Liver (tissue), 9 donors: Measurements from ENCODE around the gene DUT. TPM values are rescaled to one million over a fixed set of nuclear protein-coding genes. Genes with fewer than 3 reads are reported as not detected.
A peak's percentile ranks its signal among the peaks of the same experiment; 100 is the strongest.

Experiments used
- DNase-seq: peaks from one replicate; pipeline ENCODE4 v3.0.0-alpha.2; 2017; ENCODE audit warnings: low spot score
- H3K27ac ChIP-seq, 2 donors: one replicate each; pipeline ENCODE4 v1.7.0; 2013; ENCODE audit warnings: inconsistent platforms in 2 of 2, low read length in 2 of 2, control low read depth in 1 of 2, low read depth in 1 of 2, mild to moderate bottlenecking in 1 of 2
- H3K27me3 ChIP-seq, 4 donors: one replicate each; pipeline versions ENCODE4 v1.6.1 to v1.7.0; 2013; ENCODE audit warnings: low read length in 3 of 4, inconsistent platforms in 1 of 4, mild to moderate bottlenecking in 1 of 4, moderate library complexity in 1 of 4; ENCODE audit not compliant: control insufficient read depth in 4 of 4, insufficient read depth in 4 of 4
- H3K36me3 ChIP-seq, 4 donors: one replicate each; pipeline versions ENCODE4 v1.6.1 to v1.7.0; 2013; ENCODE audit warnings: low read length in 3 of 4, mild to moderate bottlenecking in 3 of 4, low read depth in 1 of 4, moderate library complexity in 1 of 4; ENCODE audit not compliant: control insufficient read depth in 4 of 4, insufficient read depth in 3 of 4
- H3K4me1 ChIP-seq, 4 donors: one replicate each; pipeline versions ENCODE4 v1.6.1 to v1.7.0; 2013; ENCODE audit warnings: low read length in 3 of 4, mild to moderate bottlenecking in 3 of 4, moderate library complexity in 1 of 4; ENCODE audit not compliant: control insufficient read depth in 4 of 4, insufficient read depth in 4 of 4
- H3K4me3 ChIP-seq, 3 donors: one replicate each; pipeline versions ENCODE4 v1.6.1 to v1.7.0; 2013; ENCODE audit warnings: low read length in 3 of 3, control low read depth in 1 of 3, low read depth in 1 of 3, mild to moderate bottlenecking in 1 of 3
- H3K9ac ChIP-seq, 2 donors: one replicate each; pipeline ENCODE4 v1.7.0; 2013; ENCODE audit warnings: low read length in 2 of 2, mild to moderate bottlenecking in 2 of 2, moderate library complexity in 2 of 2, control low read depth in 1 of 2, low read depth in 1 of 2
- H3K9me3 ChIP-seq, 4 donors: one replicate each; pipeline versions ENCODE4 v1.6.1 to v1.7.0; 2013; ENCODE audit warnings: low read length in 3 of 4; ENCODE audit not compliant: control insufficient read depth in 4 of 4
- EGR1 ChIP-seq, 2 donors: IDR thresholded peaks; 2 replicates each; pipeline ENCODE4 v1.6.1; 2016 to 2018; ENCODE audit warnings: antibody characterized with exemption in 2 of 2, low read depth in 2 of 2
- FOXA1 ChIP-seq: IDR thresholded peaks from 2 replicates; pipeline ENCODE4 v1.6.1; 2016; ENCODE audit warnings: antibody characterized with exemption
- FOXA2 ChIP-seq: IDR thresholded peaks from 2 replicates; pipeline ENCODE4 v1.6.1; 2016; ENCODE audit warnings: antibody characterized with exemption
- GABPA ChIP-seq, 2 donors: IDR thresholded peaks in 1 of 2; conservative IDR thresholded peaks in 1 of 2; 2 replicates each; pipeline ENCODE4 v1.6.1; 2016; ENCODE audit warnings: antibody characterized with exemption in 2 of 2, mild to moderate bottlenecking in 1 of 2, moderate library complexity in 1 of 2
- HNF4A ChIP-seq, 2 donors: conservative IDR thresholded peaks; 2 replicates each; pipeline ENCODE4 v1.6.1; 2016; ENCODE audit warnings: antibody characterized with exemption in 2 of 2, mild to moderate bottlenecking in 2 of 2
- HNF4G ChIP-seq: IDR thresholded peaks from 2 replicates; pipeline ENCODE4 v1.6.1; 2016; ENCODE audit warnings: antibody characterized with exemption
- JUND ChIP-seq, 2 donors: IDR thresholded peaks; 2 replicates each; pipeline ENCODE4 v1.6.1; 2016; ENCODE audit warnings: antibody characterized with exemption in 2 of 2
- NR2F2 ChIP-seq: IDR thresholded peaks from 2 replicates; pipeline ENCODE4 v1.6.1; 2016; ENCODE audit warnings: antibody characterized with exemption
- RAD21 ChIP-seq, 2 donors: IDR thresholded peaks; 2 replicates each; pipeline ENCODE4 v1.6.1; 2016; ENCODE audit warnings: antibody characterized with exemption in 2 of 2, mild to moderate bottlenecking in 2 of 2
- RXRA ChIP-seq, 2 donors: IDR thresholded peaks; 2 replicates each; pipeline ENCODE4 v1.6.1; 2017 to 2018; ENCODE audit warnings: antibody characterized with exemption in 2 of 2, mild to moderate bottlenecking in 1 of 2
- SP1 ChIP-seq: IDR thresholded peaks from 2 replicates; pipeline ENCODE4 v1.6.1; 2018; ENCODE audit warnings: antibody characterized with exemption, mild to moderate bottlenecking
- TAF1 ChIP-seq: conservative IDR thresholded peaks from 2 replicates; pipeline ENCODE4 v1.6.1; 2016; ENCODE audit warnings: antibody characterized with exemption, mild to moderate bottlenecking
- YY1 ChIP-seq: IDR thresholded peaks from 2 replicates; pipeline ENCODE4 v1.6.1; 2016; ENCODE audit warnings: antibody characterized with exemption, mild to moderate bottlenecking
- WGBS: extraction: QIAGEN DNeasy Blood & Tissue Kit; methylation state at CpG from one replicate; pipeline ENCODE4 v1.1.7; 2013; 5-methylcytosine and 5-hydroxymethylcytosine counted together
- polyA plus RNA-seq, 2 donors: library from polyadenylated mRNA; stranded (reverse) in 1 of 2; unstranded in 1 of 2; fragments of 200-250 nt in 1 of 2; fragments of >200 nt in 1 of 2; fragmentation: Nextera tagmentation in 1 of 2; extraction: Ambion mirVana in 1 of 2; gene quantifications; one replicate each; pipeline versions ENCODE4 v1.2.1 to v1.2.3, GENCODE V29; 2013 to 2015
- total RNA-seq, 2 donors: library from RNA; depleted of rRNA; stranded (reverse); fragments of >200 nt; gene quantifications; one replicate each; pipeline ENCODE4 v1.2.3, GENCODE V29; 2014
- TF ChIP-seq, protein P1 (sequence below): IDR thresholded peaks from 2 replicates; pipeline ENCODE4 v1.6.1; 2016; ENCODE audit warnings: antibody characterized with exemption
- TF ChIP-seq, protein P2 (sequence below): fragments of 150-350 bp; IDR thresholded peaks from 2 replicates; pipeline ENCODE4 v1.5.1; 2017; ENCODE audit warnings: improper control_type of control experiment, low read depth, low read length; ENCODE audit not compliant: missing input control
- TF ChIP-seq, protein P3 (sequence below): IDR thresholded peaks from 2 replicates; pipeline ENCODE4 v1.6.1; 2016; ENCODE audit warnings: antibody characterized with exemption
- TF ChIP-seq, protein P4 (sequence below): IDR thresholded peaks from 2 replicates; pipeline ENCODE4 v1.6.1; 2016; ENCODE audit warnings: antibody characterized with exemption
- TF ChIP-seq, protein P5 (sequence below): IDR thresholded peaks from 2 replicates; pipeline ENCODE4 v1.6.1; 2016; ENCODE audit warnings: antibody characterized with exemption, mild to moderate bottlenecking
- donor health status: healthy.
- donor health status: healthy.
- donor health status: healthy.
- donor health status: healthy.
- donor health status: healthy.

DUT gene
- total and polyA plus RNA-seq, 4 donors, result 12.8 to 58.7 (median 35.1) TPM

DNA sequence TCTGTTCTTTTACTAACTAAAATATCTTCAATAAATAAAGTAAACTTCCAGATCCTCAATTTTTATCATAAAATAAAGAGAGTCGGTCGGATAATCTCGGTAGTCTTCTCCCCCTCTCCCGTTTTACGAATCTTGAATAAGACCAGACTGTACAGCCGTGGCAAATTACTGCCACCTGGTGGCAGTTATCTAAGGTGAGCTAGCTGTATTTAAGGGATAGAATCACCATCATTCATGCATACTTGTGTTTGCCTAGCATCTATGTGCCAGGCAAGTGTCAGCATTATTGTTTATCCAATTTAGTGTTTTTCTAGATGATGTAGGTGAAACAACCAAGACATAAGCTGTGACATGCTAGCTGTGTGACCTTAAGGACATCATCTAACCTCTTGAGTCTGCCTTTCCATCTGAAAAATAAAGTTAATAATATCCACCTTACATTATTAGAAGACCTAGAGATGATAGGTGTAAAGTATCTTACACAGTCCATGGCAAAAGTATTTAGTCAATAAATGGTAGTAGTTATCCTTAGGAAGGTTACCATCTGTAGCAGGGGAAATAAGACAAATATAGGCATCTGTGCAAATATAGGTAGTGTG, 21.3 kb downstream of the DUT start:
- H3K36me3 ChIP-seq, result no peaks in the 10 kb centered on the region
- H3K27ac ChIP-seq, result no peak overlapping the region
- no peaks in the 10 kb centered on the region for H3K9me3 ChIP-seq
- H3K4me3 ChIP-seq, result no peak overlapping the region
- DNase-seq, result peak; percentile 48
- TF ChIP-seq, protein P1, sequence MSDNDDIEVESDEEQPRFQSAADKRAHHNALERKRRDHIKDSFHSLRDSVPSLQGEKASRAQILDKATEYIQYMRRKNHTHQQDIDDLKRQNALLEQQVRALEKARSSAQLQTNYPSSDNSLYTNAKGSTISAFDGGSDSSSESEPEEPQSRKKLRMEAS, result no peak
- TF ChIP-seq RAD21 (IDR thresholded peaks at IDR 0.05), result peak; percentile 84 to 88
- TF ChIP-seq, protein P2, sequence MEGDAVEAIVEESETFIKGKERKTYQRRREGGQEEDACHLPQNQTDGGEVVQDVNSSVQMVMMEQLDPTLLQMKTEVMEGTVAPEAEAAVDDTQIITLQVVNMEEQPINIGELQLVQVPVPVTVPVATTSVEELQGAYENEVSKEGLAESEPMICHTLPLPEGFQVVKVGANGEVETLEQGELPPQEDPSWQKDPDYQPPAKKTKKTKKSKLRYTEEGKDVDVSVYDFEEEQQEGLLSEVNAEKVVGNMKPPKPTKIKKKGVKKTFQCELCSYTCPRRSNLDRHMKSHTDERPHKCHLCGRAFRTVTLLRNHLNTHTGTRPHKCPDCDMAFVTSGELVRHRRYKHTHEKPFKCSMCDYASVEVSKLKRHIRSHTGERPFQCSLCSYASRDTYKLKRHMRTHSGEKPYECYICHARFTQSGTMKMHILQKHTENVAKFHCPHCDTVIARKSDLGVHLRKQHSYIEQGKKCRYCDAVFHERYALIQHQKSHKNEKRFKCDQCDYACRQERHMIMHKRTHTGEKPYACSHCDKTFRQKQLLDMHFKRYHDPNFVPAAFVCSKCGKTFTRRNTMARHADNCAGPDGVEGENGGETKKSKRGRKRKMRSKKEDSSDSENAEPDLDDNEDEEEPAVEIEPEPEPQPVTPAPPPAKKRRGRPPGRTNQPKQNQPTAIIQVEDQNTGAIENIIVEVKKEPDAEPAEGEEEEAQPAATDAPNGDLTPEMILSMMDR, result peak; percentile 73
- no peaks in the 10 kb centered on the region for H3K27me3 ChIP-seq
- no peak overlapping the region for H3K9ac ChIP-seq
- WGBS, result 2% methylated on average over 6 of the region's 6 CpGs
- H3K4me1 ChIP-seq, result no peaks in the 10 kb centered on the region

DNA sequence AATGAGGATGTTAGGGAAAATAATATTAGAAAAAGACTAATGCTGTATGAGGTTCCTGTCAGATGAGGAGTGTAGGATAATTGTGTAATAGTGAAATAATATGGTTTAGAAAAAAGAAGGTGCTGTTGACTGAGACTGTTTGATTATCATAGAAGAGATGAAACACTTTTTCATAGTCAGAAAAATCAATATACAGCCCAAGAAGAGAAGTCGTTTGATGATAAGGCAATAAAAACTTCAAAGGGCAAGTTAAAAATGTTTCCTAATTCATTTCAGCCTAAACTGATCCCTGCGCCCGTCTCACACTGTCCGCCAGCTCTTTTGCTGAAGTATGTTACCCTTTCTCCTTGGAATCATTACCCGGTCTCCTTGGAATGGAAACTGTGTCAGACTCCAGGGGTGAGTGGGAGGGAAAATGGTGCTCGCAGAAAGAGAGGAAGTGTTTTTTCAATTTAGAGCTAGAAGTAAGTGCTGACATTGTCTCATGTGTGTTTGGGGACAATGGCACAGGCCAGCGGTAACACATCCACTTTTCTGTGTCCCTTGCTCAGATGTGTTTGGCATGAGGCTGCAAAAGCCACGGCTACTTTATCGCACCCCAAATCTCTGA, 23.6 kb downstream of the DUT start:
- Histone ChIP-seq H3K36me3 (no peaks in the 10 kb centered on the region), H3K4me3 (no peak overlapping the region), H3K27ac (no peak overlapping the region), H3K4me1 (peaks cover 0 to 3% (median 1%) of the 10 kb centered on the region in 4 donors), H3K9ac (no peak overlapping the region), H3K9me3 (no peaks in the 10 kb centered on the region), H3K27me3 (no peaks in the 10 kb centered on the region)
- TF ChIP-seq GABPA (IDR thresholded peaks at IDR 0.05 in 1 of 2, conservative IDR thresholded peaks at IDR 0.05 in 1 of 2), result no peak
- no peak for TF ChIP-seq YY1
- TF ChIP-seq SP1, result no peak
- TF ChIP-seq NR2F2, result no peak
- TF ChIP-seq, protein P3, sequence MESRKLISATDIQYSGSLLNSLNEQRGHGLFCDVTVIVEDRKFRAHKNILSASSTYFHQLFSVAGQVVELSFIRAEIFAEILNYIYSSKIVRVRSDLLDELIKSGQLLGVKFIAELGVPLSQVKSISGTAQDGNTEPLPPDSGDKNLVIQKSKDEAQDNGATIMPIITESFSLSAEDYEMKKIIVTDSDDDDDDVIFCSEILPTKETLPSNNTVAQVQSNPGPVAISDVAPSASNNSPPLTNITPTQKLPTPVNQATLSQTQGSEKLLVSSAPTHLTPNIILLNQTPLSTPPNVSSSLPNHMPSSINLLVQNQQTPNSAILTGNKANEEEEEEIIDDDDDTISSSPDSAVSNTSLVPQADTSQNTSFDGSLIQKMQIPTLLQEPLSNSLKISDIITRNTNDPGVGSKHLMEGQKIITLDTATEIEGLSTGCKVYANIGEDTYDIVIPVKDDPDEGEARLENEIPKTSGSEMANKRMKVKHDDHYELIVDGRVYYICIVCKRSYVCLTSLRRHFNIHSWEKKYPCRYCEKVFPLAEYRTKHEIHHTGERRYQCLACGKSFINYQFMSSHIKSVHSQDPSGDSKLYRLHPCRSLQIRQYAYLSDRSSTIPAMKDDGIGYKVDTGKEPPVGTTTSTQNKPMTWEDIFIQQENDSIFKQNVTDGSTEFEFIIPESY, result no peak
- TF ChIP-seq FOXA2, result no peak
- no peak for TF ChIP-seq HNF4A (conservative IDR thresholded peaks at IDR 0.05)
- TF ChIP-seq EGR1 (IDR thresholded peaks at IDR 0.05; ENCODE audit: low read depth in 2 of 2), result no peak
- no peak for TF ChIP-seq HNF4G
- TF ChIP-seq FOXA1, result no peak
- TF ChIP-seq, protein P4, sequence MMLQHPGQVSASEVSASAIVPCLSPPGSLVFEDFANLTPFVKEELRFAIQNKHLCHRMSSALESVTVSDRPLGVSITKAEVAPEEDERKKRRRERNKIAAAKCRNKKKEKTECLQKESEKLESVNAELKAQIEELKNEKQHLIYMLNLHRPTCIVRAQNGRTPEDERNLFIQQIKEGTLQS, result no peak
- no peak for TF ChIP-seq RAD21 (IDR thresholded peaks at IDR 0.05)
- TF ChIP-seq TAF1, result no peak
- TF ChIP-seq RXRA (IDR thresholded peaks at IDR 0.05), result no peak
- TF ChIP-seq, protein P2, result no peak
- TF ChIP-seq JUND (IDR thresholded peaks at IDR 0.05), result no peak
- TF ChIP-seq, protein P5, sequence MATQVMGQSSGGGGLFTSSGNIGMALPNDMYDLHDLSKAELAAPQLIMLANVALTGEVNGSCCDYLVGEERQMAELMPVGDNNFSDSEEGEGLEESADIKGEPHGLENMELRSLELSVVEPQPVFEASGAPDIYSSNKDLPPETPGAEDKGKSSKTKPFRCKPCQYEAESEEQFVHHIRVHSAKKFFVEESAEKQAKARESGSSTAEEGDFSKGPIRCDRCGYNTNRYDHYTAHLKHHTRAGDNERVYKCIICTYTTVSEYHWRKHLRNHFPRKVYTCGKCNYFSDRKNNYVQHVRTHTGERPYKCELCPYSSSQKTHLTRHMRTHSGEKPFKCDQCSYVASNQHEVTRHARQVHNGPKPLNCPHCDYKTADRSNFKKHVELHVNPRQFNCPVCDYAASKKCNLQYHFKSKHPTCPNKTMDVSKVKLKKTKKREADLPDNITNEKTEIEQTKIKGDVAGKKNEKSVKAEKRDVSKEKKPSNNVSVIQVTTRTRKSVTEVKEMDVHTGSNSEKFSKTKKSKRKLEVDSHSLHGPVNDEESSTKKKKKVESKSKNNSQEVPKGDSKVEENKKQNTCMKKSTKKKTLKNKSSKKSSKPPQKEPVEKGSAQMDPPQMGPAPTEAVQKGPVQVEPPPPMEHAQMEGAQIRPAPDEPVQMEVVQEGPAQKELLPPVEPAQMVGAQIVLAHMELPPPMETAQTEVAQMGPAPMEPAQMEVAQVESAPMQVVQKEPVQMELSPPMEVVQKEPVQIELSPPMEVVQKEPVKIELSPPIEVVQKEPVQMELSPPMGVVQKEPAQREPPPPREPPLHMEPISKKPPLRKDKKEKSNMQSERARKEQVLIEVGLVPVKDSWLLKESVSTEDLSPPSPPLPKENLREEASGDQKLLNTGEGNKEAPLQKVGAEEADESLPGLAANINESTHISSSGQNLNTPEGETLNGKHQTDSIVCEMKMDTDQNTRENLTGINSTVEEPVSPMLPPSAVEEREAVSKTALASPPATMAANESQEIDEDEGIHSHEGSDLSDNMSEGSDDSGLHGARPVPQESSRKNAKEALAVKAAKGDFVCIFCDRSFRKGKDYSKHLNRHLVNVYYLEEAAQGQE, result no peak
- TF ChIP-seq, protein P1, result no peak
- 56% methylated on average over 9 of the region's 9 CpGs for WGBS
- no peak for DNase-seq
